GM18502 (cell line): ENCODE data around the gene DNAH8.
"Not testable (repeated sequence)": the region's sequence is repeated elsewhere in the genome, so short reads cannot be mapped to it uniquely, and the experiment has no call there.

Experiments
- ATAC-seq: cut with Tn5 transposase; IDR thresholded peaks from one replicate; pipeline ENCODE4 v1.9.1; 2021; ENCODE audit warnings: mild to moderate bottlenecking; ENCODE audit not compliant: unreplicated experiment, poor library complexity

DNAH8 gene

GRCh38 chr6:38784506-38785235, 69.6 kb downstream of the DNAH8 start:
- no peak for ATAC-seq

- ATAC-seq: no peak
Observed at GRCh38 chr6:38786486-38786885, 71.4 kb downstream of the DNAH8 start.

- no peak for ATAC-seq
Observed at GRCh38 chr6:38789256-38789655, 74.1 kb downstream of the DNAH8 start.

- ATAC-seq: no peak
Observed at GRCh38 chr6:38792356-38792755, 77.2 kb downstream of the DNAH8 start.

GRCh38 chr6:38794682-38795081, 79.6 kb downstream of the DNAH8 start:
- ATAC-seq: no peak

GRCh38 chr6:38796006-38796405, 80.9 kb downstream of the DNAH8 start:
- no peak for ATAC-seq

- not testable (repeated sequence) for ATAC-seq
Observed at GRCh38 chr6:38796437-38796836, 81.3 kb downstream of the DNAH8 start.

- no peak for ATAC-seq
Observed at GRCh38 chr6:38796850-38797249, 81.7 kb downstream of the DNAH8 start.

- ATAC-seq: no peak
Observed at GRCh38 chr6:38797391-38797790, 82.3 kb downstream of the DNAH8 start.

GRCh38 chr6:38799529-38800184, 84.5 kb downstream of the DNAH8 start:
- no peak for ATAC-seq

GRCh38 chr6:38801305-38801704, 86.2 kb downstream of the DNAH8 start:
- no peak for ATAC-seq

- ATAC-seq: no peak
Observed at GRCh38 chr6:38802497-38802896, 87.4 kb downstream of the DNAH8 start.

- no peak for ATAC-seq
Observed at GRCh38 chr6:38803129-38803528, 88.0 kb downstream of the DNAH8 start.

GRCh38 chr6:38804358-38804757, 89.2 kb downstream of the DNAH8 start:
- ATAC-seq: no peak

- ATAC-seq: no peak
Observed at GRCh38 chr6:38805127-38805655, 90.1 kb downstream of the DNAH8 start.

- ATAC-seq: no peak
Observed at GRCh38 chr6:38805692-38806091, 90.6 kb downstream of the DNAH8 start.

GRCh38 chr6:38806271-38806670, 91.2 kb downstream of the DNAH8 start:
- no peak for ATAC-seq

GRCh38 chr6:38806833-38807232, 91.7 kb downstream of the DNAH8 start:
- ATAC-seq: no peak

- ATAC-seq: no peak
Observed at GRCh38 chr6:38808039-38808438, 92.9 kb downstream of the DNAH8 start.

- no peak for ATAC-seq
Observed at GRCh38 chr6:38813041-38813823, 98.1 kb downstream of the DNAH8 start.

- no peak for ATAC-seq
Observed at GRCh38 chr6:38814761-38815160, 99.7 kb downstream of the DNAH8 start.
